Calu3 (cell line): ENCODE data around the gene ANKS6. TPM values are rescaled to one million over a fixed set of nuclear protein-coding genes. Genes with fewer than 3 reads are reported as not detected.

Experiments
- BruUV-seq: library from RNA; stranded (reverse); fragments of 400-500 nt; replicated peaks from 2 replicates; lab custom pipeline; 2021; lab: Mats Ljungman, UMichigan
- CTCF ChIA-PET: fragments of 300-600 bp; sonication (Branson Sonifier 250); formaldehyde crosslinking; loops from one replicate; lab custom pipeline; 2022; ENCODE audit warnings: antibody characterized with exemption; lab: Charles Lee
- DNase-seq: peaks from one replicate; pipeline ENCODE4 v3.0.0; 2022
- H3K27ac Mint-ChIP-seq: one replicate; pipeline ENCODE4 v1.8.0; 2022; ENCODE audit warnings: mixed read lengths; ENCODE audit not compliant: unreplicated experiment
- H3K27me3 Mint-ChIP-seq: one replicate; pipeline ENCODE4 v1.8.0; 2022; ENCODE audit warnings: mixed read lengths; ENCODE audit not compliant: unreplicated experiment
- H3K36me3 Mint-ChIP-seq: one replicate; pipeline ENCODE4 v1.8.0; 2022; ENCODE audit warnings: mild to moderate bottlenecking, moderate library complexity, mixed read lengths; ENCODE audit not compliant: insufficient read depth, unreplicated experiment
- H3K4me1 Mint-ChIP-seq: one replicate; pipeline ENCODE4 v1.8.0; 2022; ENCODE audit warnings: mild to moderate bottlenecking, low read depth, mixed read lengths; ENCODE audit not compliant: unreplicated experiment
- H3K4me3 Mint-ChIP-seq: one replicate; pipeline ENCODE4 v1.8.0; 2022; ENCODE audit warnings: mild to moderate bottlenecking, low read depth, moderate library complexity, mixed read lengths; ENCODE audit not compliant: unreplicated experiment
- H3K9me3 Mint-ChIP-seq: one replicate; pipeline ENCODE4 v1.8.0; 2022; ENCODE audit warnings: low read depth, mixed read lengths; ENCODE audit not compliant: unreplicated experiment
- intact Hi-C: fragments of 100-400 bp; cut with micrococcal nuclease; formaldehyde crosslinking; loops from one replicate; pipeline ENCODE4 v1.10.0; 2022; ENCODE audit not compliant: unreplicated experiment
- total RNA-seq: library from RNA; stranded (reverse); gene quantifications from 2 replicates; pipeline ENCODE4 v1.2.3, GENCODE V29; 2022
- TF ChIP-seq, protein P1 (sequence below): fragments of 200-600 bp; IDR thresholded peaks from one replicate; pipeline ENCODE4 v1.8.0; 2022; ENCODE audit warnings: antibody characterized with exemption; ENCODE audit not compliant: unreplicated experiment

ANKS6 gene
- total RNA-seq, 1 experiment from 2014 or later = 31.5 TPM

DNA sequence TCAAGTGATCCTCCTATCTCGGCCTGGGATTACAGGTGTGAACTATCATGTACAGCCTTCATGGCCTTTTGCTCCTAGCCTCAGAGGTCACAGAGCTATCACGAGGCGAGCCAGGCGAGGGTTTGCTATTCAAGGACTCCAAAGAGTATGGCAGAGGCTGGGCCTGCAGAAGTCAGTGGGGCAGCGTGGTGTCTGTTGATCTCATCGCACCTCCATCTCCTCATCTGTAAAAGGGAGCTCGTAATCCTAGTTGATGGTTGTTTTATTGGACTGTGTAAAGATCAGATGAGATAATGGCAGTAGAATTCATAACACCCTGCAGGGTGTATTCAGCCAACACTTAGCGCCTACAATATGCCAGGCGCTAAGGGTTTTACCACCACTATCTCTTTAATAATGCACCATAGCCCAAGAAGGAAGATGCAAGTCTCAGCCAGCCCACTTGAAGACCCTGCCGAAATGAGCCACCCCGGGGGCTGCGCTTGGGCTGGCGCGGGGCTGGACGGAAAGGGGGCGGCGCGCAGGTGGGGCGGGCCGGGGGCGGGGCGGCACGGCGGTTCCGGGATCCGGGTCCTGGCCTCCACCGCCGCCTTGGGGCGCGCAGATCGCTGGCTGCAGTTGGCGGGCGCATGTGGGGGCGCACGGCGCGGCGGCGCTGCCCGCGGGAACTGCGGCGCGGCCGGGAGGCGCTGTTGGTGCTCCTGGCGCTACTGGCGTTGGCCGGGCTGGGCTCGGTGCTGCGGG lies 10.9 kb upstream of the ANKS6 start, which contains the start of gene GALNT12:
GALNT12 (plus strand) TSS at position 601 of the 744 bp plus-strand sequence; CDS start at position 630, 29 bp downstream.
- peak; percentile 57 for DNase-seq
- Mint-ChIP-seq H3K27me3 (no peaks in the 10 kb centered on the region), H3K36me3 (peaks cover 30% of the 10 kb centered on the region), H3K27ac (peak within 1 kb of the TSS; percentile 73), H3K9me3 (no peaks in the 10 kb centered on the region), H3K4me1 (peaks cover 41% of the 10 kb centered on the region), H3K4me3 (peak within 1 kb of the TSS; percentile 84)
- intact Hi-C loops = loop anchor here (2.0 to 5.0 kb wide), 2 partner anchors 170 to 334 kb away; no protein-coding TSS in a partner anchor
- TF ChIP-seq, protein P1, sequence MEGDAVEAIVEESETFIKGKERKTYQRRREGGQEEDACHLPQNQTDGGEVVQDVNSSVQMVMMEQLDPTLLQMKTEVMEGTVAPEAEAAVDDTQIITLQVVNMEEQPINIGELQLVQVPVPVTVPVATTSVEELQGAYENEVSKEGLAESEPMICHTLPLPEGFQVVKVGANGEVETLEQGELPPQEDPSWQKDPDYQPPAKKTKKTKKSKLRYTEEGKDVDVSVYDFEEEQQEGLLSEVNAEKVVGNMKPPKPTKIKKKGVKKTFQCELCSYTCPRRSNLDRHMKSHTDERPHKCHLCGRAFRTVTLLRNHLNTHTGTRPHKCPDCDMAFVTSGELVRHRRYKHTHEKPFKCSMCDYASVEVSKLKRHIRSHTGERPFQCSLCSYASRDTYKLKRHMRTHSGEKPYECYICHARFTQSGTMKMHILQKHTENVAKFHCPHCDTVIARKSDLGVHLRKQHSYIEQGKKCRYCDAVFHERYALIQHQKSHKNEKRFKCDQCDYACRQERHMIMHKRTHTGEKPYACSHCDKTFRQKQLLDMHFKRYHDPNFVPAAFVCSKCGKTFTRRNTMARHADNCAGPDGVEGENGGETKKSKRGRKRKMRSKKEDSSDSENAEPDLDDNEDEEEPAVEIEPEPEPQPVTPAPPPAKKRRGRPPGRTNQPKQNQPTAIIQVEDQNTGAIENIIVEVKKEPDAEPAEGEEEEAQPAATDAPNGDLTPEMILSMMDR = no peak
- CTCF ChIA-PET = interaction anchor here (1.0 to 1.3 kb wide), 4 partner anchors 25 to 334 kb away, joined by 3 to 6 read pairs (median 4); no protein-coding TSS in a partner anchor
- no TSS peak for BruUV-seq

DNA sequence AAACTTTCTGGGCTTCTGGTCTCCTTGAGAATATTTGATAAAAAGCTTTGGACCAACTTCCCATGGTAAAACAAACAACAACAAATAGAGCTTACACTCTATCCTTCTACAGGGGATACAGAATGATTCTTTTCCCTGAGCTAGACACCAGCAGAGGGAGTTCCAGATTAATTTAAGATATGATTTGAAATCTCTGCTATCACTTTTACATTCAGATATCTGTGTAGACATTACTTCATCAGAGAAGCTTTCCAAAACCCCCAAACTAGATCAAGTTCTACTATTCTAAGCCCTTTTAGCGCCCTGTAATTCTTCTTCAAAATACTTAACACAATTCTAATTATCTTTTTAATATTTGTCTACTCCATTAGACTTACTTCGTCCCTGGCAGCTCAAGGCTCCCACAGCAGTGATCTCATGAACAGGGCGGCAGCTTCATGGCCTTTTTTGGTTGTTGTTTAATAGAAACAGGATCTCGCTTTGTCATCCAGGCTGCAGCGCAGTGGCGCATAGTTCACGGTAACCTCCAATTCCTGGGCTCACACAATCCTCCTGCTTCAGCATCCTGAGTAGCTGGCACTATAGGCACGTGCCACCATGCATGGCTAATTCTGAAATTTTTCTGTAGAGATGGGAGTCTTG lies 10.2 kb upstream of the ANKS6 start:
- H3K4me3 Mint-ChIP-seq = peak overlapping the region; percentile 84
- no peak for DNase-seq
- H3K27ac Mint-ChIP-seq = no peak overlapping the region
- intact Hi-C loops = loop anchor here (1.0 to 5.0 kb wide), 4 partner anchors 42 to 334 kb away; no protein-coding TSS in a partner anchor
- TF ChIP-seq, protein P1 = no peak
- H3K36me3 Mint-ChIP-seq = peaks cover 29% of the 10 kb centered on the region
- no peaks in the 10 kb centered on the region for H3K27me3 Mint-ChIP-seq
- CTCF ChIA-PET = interaction anchor here (0.9 to 1.3 kb wide), 6 partner anchors 26 to 334 kb away, joined by 3 to 6 read pairs (median 4); no protein-coding TSS in a partner anchor
- TSS peak; percentile 10 for BruUV-seq
- no peaks in the 10 kb centered on the region for H3K9me3 Mint-ChIP-seq
- peaks cover 38% of the 10 kb centered on the region for H3K4me1 Mint-ChIP-seq

- Mint-ChIP-seq H3K4me3 (no peak overlapping the region), H3K27ac (no peak overlapping the region), H3K27me3 (no peaks in the 10 kb centered on the region), H3K9me3 (no peaks in the 10 kb centered on the region), H3K4me1 (peaks cover 30% of the 10 kb centered on the region), H3K36me3 (peaks cover 25% of the 10 kb centered on the region)
- CTCF ChIA-PET = interaction anchor here (0.9 to 1.3 kb wide), 4 partner anchors 27 to 194 kb away, joined by 3 to 6 read pairs (median 4); no protein-coding TSS in a partner anchor
- DNase-seq = no peak
- no TSS peak for BruUV-seq
- intact Hi-C loops = loop anchor here (1.0 to 5.0 kb wide), 4 partner anchors 43 to 335 kb away; no protein-coding TSS in a partner anchor
- TF ChIP-seq, protein P1 = no peak
Measured at GRCh38 chr9:98805506-98806272, 9.3 kb upstream of the ANKS6 start.

DNA sequence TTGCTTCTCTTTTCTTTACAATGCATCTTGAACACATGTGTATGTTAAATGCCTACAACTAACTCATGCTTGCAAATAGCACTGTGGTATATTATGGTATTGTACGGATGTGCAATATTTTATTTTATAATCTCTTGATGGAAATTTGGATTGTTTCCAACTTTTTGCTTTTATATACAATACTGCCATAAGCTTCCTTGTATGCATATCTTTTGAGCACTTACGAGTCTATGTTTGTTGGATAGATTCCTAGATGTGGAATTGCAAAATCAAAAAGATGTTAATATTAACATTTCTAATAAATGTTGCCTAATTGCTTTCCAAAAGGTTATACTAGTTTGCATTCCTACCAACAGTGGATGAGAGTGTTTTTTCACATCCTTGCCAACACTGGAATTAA lies 7.7 kb upstream of the ANKS6 start:
- Mint-ChIP-seq H3K4me1 (peaks cover 15% of the 10 kb centered on the region), H3K9me3 (no peaks in the 10 kb centered on the region), H3K27ac (no peak overlapping the region), H3K4me3 (no peak overlapping the region), H3K36me3 (peaks cover 21% of the 10 kb centered on the region), H3K27me3 (no peaks in the 10 kb centered on the region)
- BruUV-seq = no TSS peak
- intact Hi-C loops = no loop called here
- DNase-seq = no peak
- CTCF ChIA-PET = interaction anchor here (0.5 kb wide), 1 partner anchor 32 kb away, joined by 3 read pairs; no protein-coding TSS in a partner anchor
- TF ChIP-seq, protein P1 = no peak
